NCI-H187 treated with DMSO at 0.1 percent for 48 hours (cell line): ENCODE results near the gene SLC6A2.

Experiments used
- DNase-seq: peaks from one replicate; lab custom pipeline; 2025; lab: John Stamatoyannopoulos, UW

SLC6A2 gene

DNA sequence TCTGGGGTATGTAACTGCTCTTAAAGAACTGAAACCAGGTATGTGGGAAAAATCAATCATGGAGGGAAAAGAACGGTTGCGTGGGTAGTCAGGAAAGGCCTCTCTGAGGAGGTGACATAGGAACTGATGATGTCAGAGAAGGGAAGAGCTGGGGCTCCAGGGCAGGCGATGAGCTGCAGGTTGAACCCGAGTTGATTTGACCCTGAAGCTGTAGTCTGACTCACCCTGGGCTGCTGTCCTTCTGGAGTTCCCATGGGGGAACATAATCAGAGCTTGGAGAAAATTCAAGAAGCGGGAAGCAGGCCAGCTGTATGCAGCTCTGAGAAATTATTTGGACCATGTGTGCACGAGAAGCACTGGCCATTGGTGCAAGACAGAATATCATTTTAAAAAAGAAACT is 16.7 kb downstream of the SLC6A2 start:
- no peak for DNase-seq

- DNase-seq, result no peak
These were observed 22.5 kb downstream of the SLC6A2 start for GRCh38 chr16:55678161-55678821.

GRCh38 chr16:55682086-55682485 is 26.3 kb downstream of the SLC6A2 start:
- no peak for DNase-seq

- no peak for DNase-seq
These were observed 30.2 kb downstream of the SLC6A2 start for GRCh38 chr16:55685973-55686372.

DNA sequence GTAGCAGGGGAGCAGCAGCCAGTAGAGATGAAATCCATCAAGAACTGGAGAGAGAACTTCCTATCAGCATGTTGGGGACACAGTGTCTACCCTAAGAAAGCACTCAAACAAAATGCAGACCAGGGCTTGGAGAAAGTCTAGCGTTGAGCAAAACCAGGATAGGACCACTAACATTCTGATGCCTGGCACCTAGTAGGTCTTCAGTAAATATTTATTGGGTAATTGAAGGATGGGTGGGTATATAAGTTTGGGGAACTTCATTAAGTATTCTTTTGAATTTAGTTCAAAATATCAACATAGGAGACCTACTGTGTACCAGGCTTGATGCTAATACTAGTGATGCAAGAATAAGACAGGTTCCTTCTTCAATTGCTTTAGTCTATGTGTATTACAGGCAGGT is 30.9 kb downstream of the SLC6A2 start:
- DNase-seq, result no peak

DNA sequence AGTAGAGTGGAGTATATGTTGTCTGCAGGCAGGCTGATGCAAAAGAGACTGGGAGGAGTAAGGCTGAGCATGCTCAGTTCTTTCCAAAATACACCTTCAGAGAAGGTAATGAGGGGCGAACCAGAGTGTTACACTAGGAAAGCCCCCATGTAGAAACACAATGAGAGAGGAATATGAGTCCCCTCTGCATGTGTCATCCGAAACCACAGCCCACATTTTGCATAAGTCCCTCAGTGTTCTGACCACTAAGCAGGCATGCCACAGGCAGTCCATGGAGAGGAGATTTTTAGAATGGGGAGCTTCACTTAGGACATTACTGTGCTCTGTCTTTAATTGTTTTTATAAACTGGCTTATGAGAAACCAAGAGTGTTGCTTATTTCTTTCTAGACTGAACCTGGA is 32.0 kb downstream of the SLC6A2 start:
- DNase-seq, result no peak

DNA sequence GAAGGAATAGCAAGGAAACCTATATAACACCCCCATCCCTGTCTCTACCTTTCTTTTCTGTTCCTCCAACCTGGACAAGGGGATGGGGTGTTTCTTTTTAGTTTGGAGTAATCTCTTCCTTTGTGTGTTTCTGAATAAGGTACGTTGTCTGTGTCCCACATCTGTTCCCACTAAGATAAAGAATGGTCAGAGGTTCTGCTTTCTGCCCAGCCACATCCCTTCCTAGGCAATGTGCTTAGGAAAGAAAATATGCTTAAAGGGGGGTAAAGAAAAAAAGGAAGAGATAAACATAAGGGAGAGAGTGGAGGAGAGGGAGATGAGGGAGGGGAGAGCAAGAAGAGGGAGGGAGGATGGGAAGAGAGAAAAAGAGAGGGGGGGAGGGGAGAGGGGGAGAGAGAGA is 35.1 kb downstream of the SLC6A2 start:
- DNase-seq, result no peak

GRCh38 chr16:55691771-55692170 is 36.0 kb downstream of the SLC6A2 start:
- no peak for DNase-seq

DNA sequence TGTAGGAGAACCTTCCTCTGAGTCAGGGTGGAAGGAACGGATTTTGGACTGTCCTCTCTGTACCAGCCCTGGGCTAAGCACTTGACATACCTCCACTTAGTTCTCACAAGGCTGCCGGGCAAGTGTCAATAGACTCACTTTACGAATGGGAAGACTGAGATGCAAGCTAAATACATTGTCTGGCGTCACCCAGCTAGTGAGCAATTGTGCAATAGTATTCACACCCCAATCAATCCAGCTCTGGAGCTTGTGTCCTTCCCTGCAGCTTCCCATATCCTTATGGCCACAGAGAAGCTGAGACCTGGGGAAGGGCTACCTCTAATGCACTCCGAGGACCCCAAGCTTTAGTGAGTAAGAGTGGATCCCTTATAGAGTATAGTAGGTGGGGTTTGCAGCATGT is 39.8 kb downstream of the SLC6A2 start:
- no peak for DNase-seq

DNA sequence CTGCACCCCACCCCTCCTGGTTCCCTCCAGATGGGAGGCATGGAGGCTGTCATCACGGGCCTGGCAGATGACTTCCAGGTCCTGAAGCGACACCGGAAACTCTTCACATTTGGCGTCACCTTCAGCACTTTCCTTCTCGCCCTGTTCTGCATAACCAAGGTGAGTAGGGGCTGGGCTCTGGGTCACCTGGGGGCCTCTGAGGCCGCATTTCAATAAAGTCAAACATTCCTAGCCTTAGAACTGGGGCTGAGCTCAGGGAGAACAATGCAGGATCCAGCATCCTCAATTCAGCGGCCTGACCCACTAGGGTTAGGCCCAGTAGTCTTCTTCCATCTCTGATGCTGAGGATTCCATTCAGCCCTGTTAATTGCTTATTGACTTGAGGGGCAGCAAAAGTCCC is 42.1 kb downstream of the SLC6A2 start:
- no peak for DNase-seq

DNA sequence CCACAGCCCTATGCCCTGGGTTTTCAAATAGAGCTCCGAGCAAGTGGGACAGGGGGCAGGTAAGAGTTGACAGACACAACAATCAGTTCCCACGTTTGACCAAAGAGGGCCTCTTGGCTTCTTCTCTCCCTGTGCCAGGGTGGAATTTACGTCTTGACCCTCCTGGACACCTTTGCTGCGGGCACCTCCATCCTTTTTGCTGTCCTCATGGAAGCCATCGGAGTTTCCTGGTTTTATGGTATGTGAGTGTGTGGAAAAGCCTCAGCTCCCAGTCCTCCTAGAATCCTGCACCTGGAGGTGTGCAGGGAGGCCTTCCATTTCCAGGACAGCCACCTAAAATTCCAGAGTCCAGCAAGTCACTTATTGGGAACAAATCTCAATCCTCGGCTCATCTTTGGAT is 42.5 kb downstream of the SLC6A2 start:
- DNase-seq, result no peak

DNA sequence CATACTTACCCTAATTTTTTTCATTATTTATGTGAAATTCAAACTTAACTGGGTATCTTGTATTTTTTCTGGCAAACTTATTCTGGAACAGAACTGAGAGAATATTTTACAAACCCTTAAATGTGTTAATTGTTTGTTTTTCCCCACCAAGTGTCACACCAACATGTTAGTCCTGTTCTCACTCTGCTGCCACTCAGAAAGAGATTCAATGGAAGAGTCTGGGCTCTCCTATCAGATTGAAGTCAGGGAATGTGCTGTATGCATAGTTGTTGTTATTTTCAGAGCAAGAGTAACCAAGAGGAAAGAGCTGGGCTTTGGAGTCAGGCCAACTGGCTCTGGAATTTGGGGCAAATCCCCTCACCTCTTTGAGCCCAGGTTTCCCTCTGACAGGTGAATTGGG is 43.2 kb downstream of the SLC6A2 start:
- DNase-seq, result no peak

DNA sequence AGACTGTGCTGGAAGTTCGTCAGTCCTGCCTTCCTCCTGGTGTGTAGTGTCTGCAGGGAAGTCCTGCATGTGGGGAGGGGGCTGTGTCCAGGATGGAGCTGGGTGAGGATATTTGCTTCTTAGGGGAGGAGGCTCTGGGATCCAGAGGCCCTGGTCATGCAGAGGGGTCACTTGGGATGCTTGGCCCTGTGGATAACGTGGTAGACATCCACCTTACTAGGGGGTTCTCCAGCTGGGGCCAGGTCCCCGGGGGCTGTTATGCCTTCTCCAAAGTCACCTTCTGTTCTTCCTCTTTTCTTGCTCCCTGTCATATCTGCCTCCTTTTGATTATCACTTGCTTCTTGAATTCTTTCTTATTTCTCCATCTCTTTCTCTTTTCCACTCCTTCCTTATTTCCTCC is 43.8 kb downstream of the SLC6A2 start:
- DNase-seq, result no peak

DNA sequence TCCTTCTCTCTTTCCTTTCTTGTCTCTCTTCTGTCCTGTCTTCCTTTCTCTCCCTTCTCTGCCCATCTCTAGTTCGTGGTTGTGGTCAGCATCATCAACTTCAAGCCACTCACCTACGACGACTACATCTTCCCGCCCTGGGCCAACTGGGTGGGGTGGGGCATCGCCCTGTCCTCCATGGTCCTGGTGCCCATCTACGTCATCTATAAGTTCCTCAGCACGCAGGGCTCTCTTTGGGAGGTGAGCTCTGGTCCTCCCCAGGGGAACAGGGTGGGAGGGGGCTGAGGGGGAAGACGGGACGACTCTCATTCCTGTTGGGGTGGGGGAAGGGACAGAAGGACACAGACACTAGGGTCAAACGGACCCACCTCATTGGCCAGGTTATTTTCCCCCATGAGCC is 44.3 kb downstream of the SLC6A2 start:
- no peak for DNase-seq

DNA sequence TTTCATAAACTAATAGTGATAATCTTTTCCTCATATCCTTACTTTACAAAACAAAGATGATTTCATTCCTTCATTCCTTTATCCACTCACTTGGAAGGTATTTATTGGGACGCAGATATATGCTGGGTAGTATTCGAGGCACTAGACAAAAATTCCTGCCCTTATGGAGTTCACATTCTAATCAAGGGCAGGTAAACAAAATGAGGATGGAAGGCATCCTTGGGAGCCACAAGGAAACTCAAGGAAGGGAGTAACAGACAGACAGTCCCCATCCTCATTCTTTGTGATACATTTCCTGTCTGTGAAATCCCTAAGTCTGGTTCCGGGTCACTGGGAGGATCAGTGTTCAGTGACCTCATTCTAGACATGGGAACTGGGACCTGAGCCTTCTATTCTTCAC is 45.2 kb downstream of the SLC6A2 start:
- no peak for DNase-seq

DNA sequence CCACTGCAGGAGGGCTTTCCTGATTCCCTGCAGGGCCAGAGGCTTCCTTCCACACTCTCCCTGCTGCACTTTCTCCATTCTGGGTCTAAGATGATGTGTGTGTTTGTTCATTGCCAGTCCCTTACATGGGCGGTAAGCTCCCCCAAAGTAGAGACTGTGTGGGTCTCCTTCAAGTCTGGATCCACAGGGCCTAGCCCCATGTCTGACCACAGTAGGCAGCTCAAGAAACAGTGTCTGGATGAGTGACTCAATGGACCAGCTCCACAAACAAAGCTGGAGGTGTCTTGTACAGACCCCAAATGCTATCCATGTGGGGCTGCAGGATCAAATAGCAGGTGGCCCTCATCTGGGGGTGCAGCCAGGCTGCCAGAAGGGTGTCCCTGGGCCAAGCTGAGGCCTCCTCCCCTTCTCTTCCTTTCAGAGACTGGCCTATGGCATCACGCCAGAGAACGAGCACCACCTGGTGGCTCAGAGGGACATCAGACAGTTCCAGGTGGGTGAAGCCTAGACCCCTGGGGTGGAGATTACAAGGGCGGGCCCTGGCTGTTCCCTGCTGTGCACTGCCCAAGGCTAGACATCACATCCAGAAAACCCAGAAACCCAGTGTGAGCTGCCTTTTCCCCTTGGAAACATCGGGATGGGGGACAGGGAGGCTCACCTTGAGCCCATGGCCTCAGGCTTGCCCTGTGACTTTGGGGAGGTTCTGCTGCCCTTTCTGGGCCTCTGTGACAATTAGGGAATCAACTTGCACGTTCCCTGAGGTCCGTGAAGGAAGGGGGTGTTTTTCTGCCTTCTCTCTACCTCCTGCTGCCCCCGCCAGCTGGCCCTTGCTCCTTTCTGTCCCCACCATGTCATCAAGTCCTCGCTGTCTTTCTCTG is 45.9 kb downstream of the SLC6A2 start:
- DNase-seq, result no peak

GRCh38 chr16:55703003-55704001 is 47.5 kb downstream of the SLC6A2 start:
- no peak for DNase-seq

GRCh38 chr16:55706739-55707384 is 51.1 kb downstream of the SLC6A2 start:
- DNase-seq, result no peak

DNA sequence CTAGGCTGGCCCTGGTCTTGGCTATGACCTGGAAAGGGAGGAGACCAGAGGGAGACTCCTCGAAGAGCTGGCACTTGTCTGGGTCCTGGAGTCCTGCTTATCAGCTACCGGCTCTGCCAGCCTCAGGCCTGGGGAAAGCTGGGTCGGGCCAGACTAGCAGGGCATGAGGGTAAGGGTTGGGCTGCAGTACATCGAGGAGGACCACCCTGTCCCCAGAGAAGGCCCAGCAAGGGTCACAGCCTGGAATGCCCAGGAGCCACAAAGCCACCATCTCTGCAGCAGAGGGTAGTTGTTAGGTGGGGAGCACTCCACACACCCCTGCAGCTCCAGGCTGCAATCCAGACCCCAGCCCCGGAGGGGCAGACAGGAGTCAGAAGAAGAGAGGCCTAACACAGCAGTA is 54.0 kb downstream of the SLC6A2 start:
- DNase-seq, result no peak

DNA sequence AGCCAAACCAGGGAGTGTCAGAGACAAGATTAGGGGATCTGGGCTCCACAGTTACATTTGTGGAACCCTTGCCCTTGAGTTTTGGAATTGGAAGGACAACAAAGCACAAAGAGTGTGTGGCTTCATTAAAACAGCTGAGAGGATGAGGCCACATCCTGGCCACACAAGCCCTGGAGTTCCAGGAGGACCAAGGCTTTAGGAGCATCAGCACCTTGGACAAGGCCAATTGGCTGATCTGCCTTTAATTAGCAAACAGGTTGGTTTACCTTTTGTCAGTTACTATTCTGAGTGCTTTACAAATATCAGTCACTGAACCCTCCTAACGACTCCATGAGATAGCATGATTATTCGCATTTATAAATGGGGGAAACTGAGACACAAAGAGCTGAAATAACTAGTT is 54.7 kb downstream of the SLC6A2 start:
- no peak for DNase-seq

- no peak for DNase-seq
These were observed 56.4 kb downstream of the SLC6A2 start for GRCh38 chr16:55711959-55712876.
